Measurements from ENCODE around the gene HLA-DOA.
A peak's percentile ranks its signal among the peaks of the same experiment; 100 is the strongest.

Gene HLA-DOA

GRCh38 chr6:33008944-33009861 is at the start of gene HLA-DOA:
Gene HLA-DOA (minus strand): TSS chr6:33009591.
- Mint-ChIP-seq H3K4me1 (ENCODE audit: low read depth) (peaks cover 14% of the 10 kb centered on the region), H3K27ac (no peak within 1 kb of the TSS)

DNA sequence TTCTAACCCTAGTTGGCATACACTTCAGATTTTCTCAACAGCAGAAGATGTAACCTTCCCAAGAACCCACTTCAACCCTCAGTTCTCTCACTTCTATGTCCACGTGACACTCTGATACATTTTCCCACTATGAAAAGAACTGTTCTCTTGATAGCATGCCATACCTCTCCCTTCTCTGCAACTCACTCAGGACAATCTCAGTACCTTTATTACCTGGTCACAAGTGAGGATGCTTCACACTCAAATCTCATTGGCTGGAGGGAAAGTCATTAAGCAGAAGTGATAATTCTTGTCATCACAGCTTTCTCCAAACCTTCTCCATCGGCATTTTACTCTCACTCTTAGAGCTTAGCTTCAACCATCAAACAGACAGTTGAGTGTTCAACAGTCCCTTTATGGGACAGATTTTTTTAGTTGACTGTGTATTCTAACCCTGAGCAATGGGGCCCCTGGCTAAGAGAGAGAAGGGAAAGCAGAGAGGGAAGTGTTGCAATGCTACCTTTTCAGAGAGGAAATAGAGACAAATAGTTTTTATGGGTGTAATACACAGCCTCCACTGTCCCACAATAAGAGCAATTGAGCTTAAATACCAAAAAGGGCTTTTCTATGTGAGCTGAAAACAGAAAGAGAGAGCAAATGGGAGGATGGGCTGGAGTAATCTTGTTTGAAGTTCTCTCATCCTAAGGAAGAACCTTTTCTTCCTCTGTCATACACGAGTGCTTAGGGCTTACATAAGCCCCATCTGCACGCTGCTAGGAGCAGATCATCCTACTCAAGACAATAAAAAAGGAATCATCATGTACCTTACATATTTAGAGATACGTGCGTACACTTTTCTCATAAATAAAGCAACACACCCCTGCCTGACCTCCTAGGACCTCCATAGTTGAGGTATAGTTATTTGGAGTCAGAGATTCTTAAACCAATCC is 48.1 kb upstream of the HLA-DOA start:
- Mint-ChIP-seq H3K27ac (no peak overlapping the region), H3K9me3 (peaks cover 6% of the 10 kb centered on the region), H3K4me3 (no peak overlapping the region), H3K4me1 (ENCODE audit: low read depth) (peaks cover 4% of the 10 kb centered on the region), H3K36me3 (ENCODE audit: low read depth) (no peaks in the 10 kb centered on the region), H3K27me3 (ENCODE audit: low read depth) (peaks cover 25% of the 10 kb centered on the region)
- DNase-seq (ENCODE audit: low spot score), result no peak

More at GRCh38 chr6:33008944-33009861, at the start of gene HLA-DOA:
- Mint-ChIP-seq H3K4me3 (peak within 1 kb of the TSS; percentile 64), H3K9me3 (no peaks in the 10 kb centered on the region), H3K27me3 (ENCODE audit: low read depth) (peaks cover 35% of the 10 kb centered on the region), H3K36me3 (ENCODE audit: low read depth) (no peaks in the 10 kb centered on the region)
- DNase-seq (ENCODE audit: low spot score), result no peak

GRCh38 chr6:33053230-33053629 is 43.8 kb upstream of the HLA-DOA start:
- Mint-ChIP-seq H3K36me3 (ENCODE audit: low read depth) (no peaks in the 10 kb centered on the region), H3K27ac (no peak overlapping the region), H3K9me3 (peaks cover 6% of the 10 kb centered on the region), H3K4me3 (no peak overlapping the region), H3K4me1 (ENCODE audit: low read depth) (no peaks in the 10 kb centered on the region), H3K27me3 (ENCODE audit: low read depth) (peaks cover 35% of the 10 kb centered on the region)
- no peak for DNase-seq (ENCODE audit: low spot score)

DNA sequence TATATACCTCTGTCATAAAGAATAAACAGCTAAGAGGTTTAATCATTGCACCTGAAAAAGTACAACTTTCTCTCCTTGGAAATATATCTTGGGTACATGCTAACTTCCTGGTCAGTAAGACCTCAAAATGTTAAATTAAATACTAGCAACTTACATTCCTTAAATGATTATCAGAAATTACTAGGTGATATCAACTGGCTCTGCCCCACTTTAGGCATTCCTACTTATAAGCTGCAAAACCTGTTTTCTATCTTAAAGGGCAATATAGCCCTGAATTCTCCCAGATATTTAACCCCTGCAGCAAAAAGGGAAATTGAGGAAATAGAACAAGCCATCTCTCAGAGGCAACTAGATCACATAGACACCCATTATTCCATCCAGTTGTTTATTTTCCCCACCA is 43.2 kb upstream of the HLA-DOA start:
- H3K36me3 Mint-ChIP-seq (ENCODE audit: low read depth), result no peaks in the 10 kb centered on the region
- no peak overlapping the region for H3K27ac Mint-ChIP-seq
- H3K4me1 Mint-ChIP-seq (ENCODE audit: low read depth), result no peaks in the 10 kb centered on the region

GRCh38 chr6:33050014-33050810 is 40.8 kb upstream of the HLA-DOA start:
- H3K27me3 Mint-ChIP-seq (ENCODE audit: low read depth), result peaks cover 44% of the 10 kb centered on the region
- H3K9me3 Mint-ChIP-seq, result peaks cover 6% of the 10 kb centered on the region
- no peaks in the 10 kb centered on the region for H3K36me3 Mint-ChIP-seq (ENCODE audit: low read depth)
- H3K4me1 Mint-ChIP-seq (ENCODE audit: low read depth), result no peaks in the 10 kb centered on the region
- no peak overlapping the region for H3K27ac Mint-ChIP-seq
- no peak for DNase-seq (ENCODE audit: low spot score)
- no peak overlapping the region for H3K4me3 Mint-ChIP-seq

More for the DNA sequence above, 43.2 kb upstream of the HLA-DOA start:
- H3K9me3 Mint-ChIP-seq, result peaks cover 6% of the 10 kb centered on the region
- H3K4me3 Mint-ChIP-seq, result no peak overlapping the region
- no peak for DNase-seq (ENCODE audit: low spot score)
- H3K27me3 Mint-ChIP-seq (ENCODE audit: low read depth), result peaks cover 38% of the 10 kb centered on the region

- no peak for DNase-seq (ENCODE audit: low spot score)
- Mint-ChIP-seq H3K27ac (no peak overlapping the region), H3K36me3 (ENCODE audit: low read depth) (no peaks in the 10 kb centered on the region), H3K4me1 (ENCODE audit: low read depth) (no peaks in the 10 kb centered on the region), H3K9me3 (peaks cover 6% of the 10 kb centered on the region), H3K27me3 (ENCODE audit: low read depth) (peaks cover 52% of the 10 kb centered on the region), H3K4me3 (no peak overlapping the region)
Measured at GRCh38 chr6:33049323-33050013, 40.1 kb upstream of the HLA-DOA start.

- Mint-ChIP-seq H3K36me3 (ENCODE audit: low read depth) (no peaks in the 10 kb centered on the region), H3K27ac (no peak overlapping the region), H3K4me3 (no peak overlapping the region), H3K4me1 (ENCODE audit: low read depth) (no peaks in the 10 kb centered on the region), H3K27me3 (ENCODE audit: low read depth) (peaks cover 71% of the 10 kb centered on the region), H3K9me3 (peaks cover 12% of the 10 kb centered on the region)
- DNase-seq (ENCODE audit: low spot score), result no peak
Measured at GRCh38 chr6:33040157-33040556, 30.8 kb upstream of the HLA-DOA start.

DNA sequence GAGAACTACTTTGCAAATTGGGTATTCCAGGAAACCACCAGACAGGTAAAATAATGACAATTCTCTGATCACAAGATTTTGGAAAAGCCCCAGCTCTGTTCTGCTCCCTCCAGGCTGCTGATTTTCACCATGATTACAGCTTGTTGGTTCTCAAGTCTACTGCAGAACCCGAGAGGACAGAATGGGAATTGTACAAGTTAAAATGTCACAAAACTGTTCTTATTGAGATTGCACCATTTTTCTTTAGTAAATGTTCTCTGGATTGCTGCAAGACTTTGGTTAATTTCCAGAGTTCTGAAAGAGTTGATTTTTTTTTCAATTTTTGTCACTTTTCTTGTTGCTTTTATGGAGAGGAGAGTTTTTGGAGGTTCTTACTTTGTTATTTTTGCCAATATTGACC is 27.1 kb upstream of the HLA-DOA start:
- H3K4me1 Mint-ChIP-seq (ENCODE audit: low read depth), result no peaks in the 10 kb centered on the region
- H3K27ac Mint-ChIP-seq, result no peak overlapping the region
- peaks cover 74% of the 10 kb centered on the region for H3K27me3 Mint-ChIP-seq (ENCODE audit: low read depth)
- H3K4me3 Mint-ChIP-seq, result no peak overlapping the region
- H3K9me3 Mint-ChIP-seq, result peaks cover 21% of the 10 kb centered on the region
- H3K36me3 Mint-ChIP-seq (ENCODE audit: low read depth), result no peaks in the 10 kb centered on the region
- DNase-seq (ENCODE audit: low spot score), result no peak

GRCh38 chr6:33034554-33034953 is 25.2 kb upstream of the HLA-DOA start:
- H3K36me3 Mint-ChIP-seq (ENCODE audit: low read depth), result no peaks in the 10 kb centered on the region
- no peak overlapping the region for H3K27ac Mint-ChIP-seq
- no peak for DNase-seq (ENCODE audit: low spot score)
- H3K4me3 Mint-ChIP-seq, result no peak overlapping the region
- H3K27me3 Mint-ChIP-seq (ENCODE audit: low read depth), result peaks cover 75% of the 10 kb centered on the region
- H3K4me1 Mint-ChIP-seq (ENCODE audit: low read depth), result peaks cover 4% of the 10 kb centered on the region
- H3K9me3 Mint-ChIP-seq, result peaks cover 21% of the 10 kb centered on the region

GRCh38 chr6:33030245-33030644 is 20.9 kb upstream of the HLA-DOA start:
- H3K27me3 Mint-ChIP-seq (ENCODE audit: low read depth), result peaks cover 50% of the 10 kb centered on the region
- H3K4me3 Mint-ChIP-seq, result no peak overlapping the region
- H3K9me3 Mint-ChIP-seq, result peaks cover 10% of the 10 kb centered on the region
- no peak for DNase-seq (ENCODE audit: low spot score)
- no peak overlapping the region for H3K27ac Mint-ChIP-seq
- H3K4me1 Mint-ChIP-seq (ENCODE audit: low read depth), result peaks cover 23% of the 10 kb centered on the region
- no peaks in the 10 kb centered on the region for H3K36me3 Mint-ChIP-seq (ENCODE audit: low read depth)

GRCh38 chr6:33029328-33030184 is 20.2 kb upstream of the HLA-DOA start:
- peak overlapping the region; percentile 32 for H3K4me3 Mint-ChIP-seq

DNA sequence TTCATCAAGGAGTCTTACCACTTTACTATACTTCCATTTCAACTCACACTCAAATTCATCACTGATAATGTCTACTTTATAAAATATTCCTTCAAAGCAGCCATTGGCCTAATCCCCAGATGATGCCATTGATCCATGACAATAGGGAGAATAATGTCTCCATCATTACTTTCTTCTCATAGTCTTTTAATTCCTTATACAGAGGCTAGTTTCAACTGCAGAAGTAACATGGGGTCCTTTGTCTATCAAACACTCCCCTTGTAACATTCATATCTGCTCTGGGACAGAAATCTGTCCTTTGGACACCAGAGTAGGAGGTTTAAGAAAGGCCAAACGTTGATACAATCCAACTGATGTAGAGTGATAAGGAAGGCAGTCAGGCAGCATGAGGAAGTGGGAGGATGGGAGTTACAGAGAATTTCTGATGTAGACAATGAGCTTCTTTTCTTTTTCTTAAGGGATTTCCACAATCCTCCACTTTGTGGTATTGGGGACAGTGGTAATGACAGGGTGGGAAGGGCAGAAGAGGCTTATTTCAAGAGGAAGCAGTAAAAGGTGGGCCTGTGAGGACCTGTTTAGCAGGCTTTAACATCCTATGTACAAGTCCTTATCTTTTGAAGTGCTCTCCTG is 18.9 kb upstream of the HLA-DOA start:
- H3K27me3 Mint-ChIP-seq (ENCODE audit: low read depth), result peaks cover 35% of the 10 kb centered on the region
- H3K27ac Mint-ChIP-seq, result peak overlapping the region; percentile 2
- H3K36me3 Mint-ChIP-seq (ENCODE audit: low read depth), result no peaks in the 10 kb centered on the region
- H3K9me3 Mint-ChIP-seq, result no peaks in the 10 kb centered on the region
- H3K4me3 Mint-ChIP-seq, result no peak overlapping the region
- peaks cover 33% of the 10 kb centered on the region for H3K4me1 Mint-ChIP-seq (ENCODE audit: low read depth)
- no peak for DNase-seq (ENCODE audit: low spot score)

More at GRCh38 chr6:33029328-33030184, 20.2 kb upstream of the HLA-DOA start:
- peaks cover 3% of the 10 kb centered on the region for H3K9me3 Mint-ChIP-seq
- DNase-seq (ENCODE audit: low spot score), result no peak
- peaks cover 44% of the 10 kb centered on the region for H3K27me3 Mint-ChIP-seq (ENCODE audit: low read depth)
- peaks cover 29% of the 10 kb centered on the region for H3K4me1 Mint-ChIP-seq (ENCODE audit: low read depth)
- peak overlapping the region; percentile 77 for H3K27ac Mint-ChIP-seq
- H3K36me3 Mint-ChIP-seq (ENCODE audit: low read depth), result no peaks in the 10 kb centered on the region
